Right ventricle myocardium superior (tissue), 1 donor: ENCODE results near the gene CEBPE. TPM values are rescaled to one million over a fixed set of nuclear protein-coding genes. Genes with fewer than 3 reads are reported as not detected.
A peak's percentile ranks its signal among the peaks of the same experiment; 100 is the strongest.

Experiments used
- ATAC-seq: fragments of 200-7000 bp; cut with Tn5 transposase; one replicate; pipeline ENCODE4 v1.9.1; 2020; ENCODE audit warnings: mild to moderate bottlenecking; ENCODE audit not compliant: poor library complexity
- DNase-seq: peaks from one replicate; pipeline ENCODE4 v3.0.0-alpha.2; 2020
- intact Hi-C: fragments of 100-400 bp; cut with DNase I; formaldehyde crosslinking; loops from one replicate; pipeline ENCODE4 v1.11.2; 2022
- total RNA-seq: library from RNA; stranded (reverse); fragmentation: NEBNext Ultra II Directional; extraction: Animal tissue kit (Norgen Biotek cat#: 25700); gene quantifications from one replicate; pipeline ENCODE4 v1.2.1, GENCODE V29; 2021
- donor health status: DM: no; HTN: yes; CAD: no; lungs with severe emphysema.

CEBPE gene
- total RNA-seq, 1 donor from 2014 or later: not detected

GRCh38 chr14:23146351-23146910 is 27.4 kb upstream of the CEBPE start:
- ATAC-seq: no peak
- no peak for DNase-seq
- intact Hi-C loops: no loop called here

- ATAC-seq (peak; percentile 3), DNase-seq (no peak)
- intact Hi-C loops: no loop called here
Measured at GRCh38 chr14:23145794-23146350, 26.8 kb upstream of the CEBPE start.

GRCh38 chr14:23143911-23144310 is 24.9 kb upstream of the CEBPE start:
- DNase-seq (no peak), ATAC-seq (no peak)
- intact Hi-C loops: no loop called here

- DNase-seq: no peak
- intact Hi-C loops: no loop called here
- no peak for ATAC-seq
Measured at GRCh38 chr14:23142826-23143225, 23.8 kb upstream of the CEBPE start.

- ATAC-seq: peak; percentile 90
- intact Hi-C loops: no loop called here
Measured at GRCh38 chr14:23141706-23142444, 22.8 kb upstream of the CEBPE start.

GRCh38 chr14:23140371-23140770 is 21.3 kb upstream of the CEBPE start:
- ATAC-seq (no peak), DNase-seq (no peak)
- intact Hi-C loops: no loop called here

More at GRCh38 chr14:23141706-23142444, 22.8 kb upstream of the CEBPE start:
- peak; percentile 87 for DNase-seq

GRCh38 chr14:23139874-23140273 is 20.8 kb upstream of the CEBPE start:
- intact Hi-C loops: no loop called here
- DNase-seq (no peak), ATAC-seq (no peak)

GRCh38 chr14:23137813-23138535 is 18.9 kb upstream of the CEBPE start:
- no peak for ATAC-seq
- intact Hi-C loops: no loop called here
- no peak for DNase-seq

- DNase-seq (no peak), ATAC-seq (peak; percentile 49)
- intact Hi-C loops: no loop called here
Measured at GRCh38 chr14:23137192-23137812, 18.2 kb upstream of the CEBPE start.

- ATAC-seq (no peak), DNase-seq (no peak)
- intact Hi-C loops: no loop called here
Measured at GRCh38 chr14:23136566-23137133, 17.6 kb upstream of the CEBPE start.

GRCh38 chr14:23132970-23133369 is 13.9 kb upstream of the CEBPE start:
- DNase-seq: no peak
- ATAC-seq: no peak
- intact Hi-C loops: no loop called here

GRCh38 chr14:23131482-23131881 is 12.4 kb upstream of the CEBPE start:
- DNase-seq (no peak), ATAC-seq (no peak)
- intact Hi-C loops: no loop called here

GRCh38 chr14:23130871-23131270 is 11.8 kb upstream of the CEBPE start:
- peak; percentile 55 for DNase-seq
- intact Hi-C loops: no loop called here
- peak; percentile 26 for ATAC-seq

- ATAC-seq (no peak), DNase-seq (no peak)
- intact Hi-C loops: no loop called here
Measured at GRCh38 chr14:23129759-23130316, 10.8 kb upstream of the CEBPE start.

- ATAC-seq (no peak), DNase-seq (no peak)
- intact Hi-C loops: no loop called here
Measured at GRCh38 chr14:23128969-23129758, 10.1 kb upstream of the CEBPE start.

- ATAC-seq (no peak), DNase-seq (no peak)
- intact Hi-C loops: no loop called here
Measured at GRCh38 chr14:23127861-23128260, 8.8 kb upstream of the CEBPE start.

GRCh38 chr14:23126548-23127278 is 7.7 kb upstream of the CEBPE start:
- ATAC-seq: no peak
- DNase-seq: no peak
- intact Hi-C loops: no loop called here
